Head of caudate nucleus (tissue), 42 donors: ENCODE measurements around the gene SEMA5A.

Experiments used
- DNase-seq, 42 donors: peaks; one replicate each; pipeline versions ENCODE4 v3.0.0 to v3.0.0-alpha.2; 2020 to 2021; ENCODE audit warnings: mixed read lengths in 7 of 42
- intact Hi-C: fragments of 100-400 bp; cut with DNase I; formaldehyde crosslinking; loops from one replicate; pipeline ENCODE4 v1.15.0; 2022

The SEMA5A gene

GRCh38 chr5:9090381-9091026 is 455.4 kb downstream of the SEMA5A start:
- intact Hi-C loops, result no loop called here
- DNase-seq, result no peak

- no peak for DNase-seq
- intact Hi-C loops, result no loop called here
These were observed 456.0 kb downstream of the SEMA5A start for GRCh38 chr5:9089893-9090292.

- intact Hi-C loops, result no loop called here
These were observed 462.9 kb downstream of the SEMA5A start for GRCh38 chr5:9082996-9083395.

GRCh38 chr5:9072701-9073100 is 473.2 kb downstream of the SEMA5A start:
- DNase-seq, result no peak
- intact Hi-C loops, result no loop called here

More at GRCh38 chr5:9082996-9083395, 462.9 kb downstream of the SEMA5A start:
- no peak for DNase-seq

GRCh38 chr5:9071524-9071923 is 474.4 kb downstream of the SEMA5A start:
- DNase-seq, result no peak
- intact Hi-C loops, result no loop called here

- DNase-seq, result no peak
- intact Hi-C loops, result no loop called here
These were observed 474.8 kb downstream of the SEMA5A start for GRCh38 chr5:9071074-9071473.

GRCh38 chr5:9069650-9070049 is 476.2 kb downstream of the SEMA5A start:
- intact Hi-C loops, result no loop called here
- no peak for DNase-seq

GRCh38 chr5:9067154-9067553 is 478.7 kb downstream of the SEMA5A start:
- intact Hi-C loops, result no loop called here
- DNase-seq, result no peak

GRCh38 chr5:9066349-9066748 is 479.5 kb downstream of the SEMA5A start:
- no peak for DNase-seq
- intact Hi-C loops, result no loop called here

- intact Hi-C loops, result no loop called here
These were observed 482.1 kb downstream of the SEMA5A start for GRCh38 chr5:9063615-9064245.

GRCh38 chr5:9062873-9063272 is 483.0 kb downstream of the SEMA5A start:
- DNase-seq, result no peak
- intact Hi-C loops, result no loop called here

More at GRCh38 chr5:9063615-9064245, 482.1 kb downstream of the SEMA5A start:
- no peak for DNase-seq

GRCh38 chr5:9059920-9060691 is 485.8 kb downstream of the SEMA5A start:
- intact Hi-C loops, result no loop called here
- DNase-seq, result no peak

- intact Hi-C loops, result no loop called here
These were observed 487.2 kb downstream of the SEMA5A start for GRCh38 chr5:9058666-9059065.

GRCh38 chr5:9058161-9058560 is 487.7 kb downstream of the SEMA5A start:
- no peak for DNase-seq
- intact Hi-C loops, result no loop called here

More at GRCh38 chr5:9058666-9059065, 487.2 kb downstream of the SEMA5A start:
- DNase-seq, result no peak

GRCh38 chr5:9057406-9058000 is 488.4 kb downstream of the SEMA5A start:
- intact Hi-C loops, result no loop called here
- peak in 1 of 42 donors; percentile 15 for DNase-seq

GRCh38 chr5:9056046-9056445 is 489.8 kb downstream of the SEMA5A start:
- intact Hi-C loops, result no loop called here
- DNase-seq, result no peak

- DNase-seq, result no peak
- intact Hi-C loops, result no loop called here
These were observed 490.9 kb downstream of the SEMA5A start for GRCh38 chr5:9054821-9055589.

- intact Hi-C loops, result no loop called here
- no peak for DNase-seq
These were observed 491.6 kb downstream of the SEMA5A start for GRCh38 chr5:9054322-9054721.

GRCh38 chr5:9052421-9052820 is 493.5 kb downstream of the SEMA5A start:
- no peak for DNase-seq
- intact Hi-C loops, result no loop called here
